Fibroblast of lung (primary cell): Measurements from ENCODE around the gene RFX2.

ENCODE experiments used
- CTCF ChIP-seq, 2 donors: IDR thresholded peaks in 1 of 2; conservative IDR thresholded peaks in 1 of 2; 1 replicate in 1 of 2; 2 replicates in 1 of 2; pipeline ENCODE4 v1.5.1; 2011 to 2012; ENCODE audit warnings: low read length in 2 of 2, control low read depth in 1 of 2, inconsistent platforms in 1 of 2, low read depth in 1 of 2, mild to moderate bottlenecking in 1 of 2
- EZH2 ChIP-seq: IDR thresholded peaks from 2 replicates; pipeline ENCODE4 v1.5.1; 2012; ENCODE audit warnings: low read length, control low read depth, mild to moderate bottlenecking; ENCODE audit errors: missing control alignments

GRCh38 chr19:5969476-5969875 lies 140.8 kb downstream of the RFX2 start:
- no peak for TF ChIP-seq CTCF (conservative IDR thresholded peaks at IDR 0.05 in 1 of 2, IDR thresholded peaks at IDR 0.05 in 1 of 2; ENCODE audit: low read depth in 1 of 2, low read length in 2 of 2)
- no peak for TF ChIP-seq EZH2
